GM12878 (cell line): Measurements from ENCODE around the gene C8B.

Source experiments
- BCL11A ChIP-seq: IDR thresholded peaks from 2 replicates; pipeline ENCODE4 v1.6.1; 2011; ENCODE audit warnings: low read depth, low read length
- CHD2 ChIP-seq: IDR thresholded peaks from 2 replicates; pipeline ENCODE4 v1.6.1; 2011; ENCODE audit warnings: low read depth, low read length, improper control_type of control experiment, borderline replicate concordance
- EGR1 ChIP-seq, 2 experiments: IDR thresholded peaks; 1 replicate in 1 of 2; 2 replicates in 1 of 2; pipeline ENCODE4 v1.6.1; 2011 to 2012; ENCODE audit warnings: low read depth in 2 of 2, low read length in 2 of 2, borderline replicate concordance in 1 of 2, mild to moderate bottlenecking in 1 of 2, moderate library complexity in 1 of 2
- EP300 ChIP-seq, 2 experiments: fragments of 150-350 bp in 1 of 2; IDR thresholded peaks; 2 replicates each; pipeline ENCODE4 v1.6.1; 2011 to 2012; ENCODE audit warnings: low read depth in 2 of 2, low read length in 2 of 2, borderline replicate concordance in 1 of 2, improper control_type of control experiment in 1 of 2, inconsistent platforms in 1 of 2; ENCODE audit not compliant: control insufficient read depth in 1 of 2
- NFYA ChIP-seq: IDR thresholded peaks from 2 replicates; pipeline ENCODE4 v1.6.1; 2011; ENCODE audit warnings: low read depth, mild to moderate bottlenecking, low read length, improper control_type of control experiment, borderline replicate concordance
- NFYB ChIP-seq: IDR thresholded peaks from 2 replicates; pipeline ENCODE4 v1.6.1; 2011; ENCODE audit warnings: low read depth, mild to moderate bottlenecking, low read length, improper control_type of control experiment, moderate library complexity; ENCODE audit not compliant: insufficient read depth
- RB1 ChIP-seq: fragments of 450-650 bp; formaldehyde crosslinking; IDR thresholded peaks from 2 replicates; pipeline ENCODE4 v1.6.1; 2017; ENCODE audit warnings: mild to moderate bottlenecking, borderline replicate concordance
- SRF ChIP-seq, 2 experiments: IDR thresholded peaks; 2 replicates each; pipeline ENCODE4 v1.6.1; 2011; ENCODE audit warnings: low read depth in 2 of 2, low read length in 2 of 2, mild to moderate bottlenecking in 1 of 2, moderate library complexity in 1 of 2
- ZNF217 ChIP-seq: fragments of 450-650 bp; IDR thresholded peaks from 2 replicates; pipeline ENCODE4 v1.6.1; 2017; ENCODE audit warnings: antibody characterized with exemption, mild to moderate bottlenecking
- ZNF24 ChIP-seq: fragments of 450-650 bp; IDR thresholded peaks from 2 replicates; pipeline ENCODE4 v1.6.1; 2017; ENCODE audit warnings: antibody characterized with exemption, mild to moderate bottlenecking
- TF ChIP-seq, protein P1 (sequence below), 3 experiments: IDR thresholded peaks in 2 of 3; conservative IDR thresholded peaks in 1 of 3; 2 replicates each; pipeline ENCODE4 v1.5.1; 2011; ENCODE audit warnings: low read depth in 3 of 3, low read length in 3 of 3, mild to moderate bottlenecking in 3 of 3, control low read depth in 2 of 3, moderate library complexity in 2 of 3, inconsistent platforms in 1 of 3, mixed read lengths in 1 of 3; ENCODE audit not compliant: control insufficient read depth in 2 of 3, insufficient read depth in 1 of 3; ENCODE audit errors: extremely low read depth in 1 of 3
- TF ChIP-seq, protein P2 (sequence below): fragments of 450-650 bp; formaldehyde crosslinking; IDR thresholded peaks from 2 replicates; pipeline ENCODE4 v1.5.0; 2022; ENCODE audit warnings: mild to moderate bottlenecking, missing genetic modification characterization

DNA sequence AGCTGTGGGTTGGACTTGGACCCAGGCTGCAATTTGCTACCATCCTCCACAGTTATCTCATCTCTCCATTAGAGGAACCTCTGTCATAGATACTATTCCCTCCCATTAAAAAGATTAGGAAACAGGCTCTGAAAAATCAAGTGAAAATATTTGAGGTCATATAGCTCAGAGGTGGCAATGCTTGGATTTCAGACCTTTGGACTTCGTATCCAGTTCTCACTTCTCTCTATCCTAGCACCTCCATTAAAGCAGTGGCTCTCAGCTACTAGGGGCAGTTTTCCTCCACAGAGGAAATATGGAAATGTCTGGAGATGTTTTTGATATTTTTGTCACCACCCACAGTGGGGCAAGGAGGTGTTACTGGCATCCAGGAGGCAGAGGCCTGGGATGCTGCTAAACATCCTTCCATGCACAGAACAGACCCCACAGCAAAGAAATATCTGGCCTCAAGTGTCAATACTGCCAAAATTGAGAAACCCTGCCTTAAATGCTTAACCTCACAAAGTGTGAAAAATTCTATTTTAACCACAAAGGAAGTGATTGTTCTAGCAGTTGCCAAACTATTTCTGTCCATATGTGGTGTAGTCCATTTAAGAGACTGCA, 57.1 kb downstream of the C8B start:
- TF ChIP-seq, protein P1, sequence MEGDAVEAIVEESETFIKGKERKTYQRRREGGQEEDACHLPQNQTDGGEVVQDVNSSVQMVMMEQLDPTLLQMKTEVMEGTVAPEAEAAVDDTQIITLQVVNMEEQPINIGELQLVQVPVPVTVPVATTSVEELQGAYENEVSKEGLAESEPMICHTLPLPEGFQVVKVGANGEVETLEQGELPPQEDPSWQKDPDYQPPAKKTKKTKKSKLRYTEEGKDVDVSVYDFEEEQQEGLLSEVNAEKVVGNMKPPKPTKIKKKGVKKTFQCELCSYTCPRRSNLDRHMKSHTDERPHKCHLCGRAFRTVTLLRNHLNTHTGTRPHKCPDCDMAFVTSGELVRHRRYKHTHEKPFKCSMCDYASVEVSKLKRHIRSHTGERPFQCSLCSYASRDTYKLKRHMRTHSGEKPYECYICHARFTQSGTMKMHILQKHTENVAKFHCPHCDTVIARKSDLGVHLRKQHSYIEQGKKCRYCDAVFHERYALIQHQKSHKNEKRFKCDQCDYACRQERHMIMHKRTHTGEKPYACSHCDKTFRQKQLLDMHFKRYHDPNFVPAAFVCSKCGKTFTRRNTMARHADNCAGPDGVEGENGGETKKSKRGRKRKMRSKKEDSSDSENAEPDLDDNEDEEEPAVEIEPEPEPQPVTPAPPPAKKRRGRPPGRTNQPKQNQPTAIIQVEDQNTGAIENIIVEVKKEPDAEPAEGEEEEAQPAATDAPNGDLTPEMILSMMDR (IDR thresholded peaks at IDR 0.05 in 2 of 3, conservative IDR thresholded peaks at IDR 0.05 in 1 of 3; ENCODE audit: control insufficient read depth in 2 of 3, extremely low read depth in 1 of 3, insufficient read depth in 1 of 3, low read depth in 3 of 3, low read length in 3 of 3) = no peak
- no peak for TF ChIP-seq NFYA
- TF ChIP-seq, protein P2, sequence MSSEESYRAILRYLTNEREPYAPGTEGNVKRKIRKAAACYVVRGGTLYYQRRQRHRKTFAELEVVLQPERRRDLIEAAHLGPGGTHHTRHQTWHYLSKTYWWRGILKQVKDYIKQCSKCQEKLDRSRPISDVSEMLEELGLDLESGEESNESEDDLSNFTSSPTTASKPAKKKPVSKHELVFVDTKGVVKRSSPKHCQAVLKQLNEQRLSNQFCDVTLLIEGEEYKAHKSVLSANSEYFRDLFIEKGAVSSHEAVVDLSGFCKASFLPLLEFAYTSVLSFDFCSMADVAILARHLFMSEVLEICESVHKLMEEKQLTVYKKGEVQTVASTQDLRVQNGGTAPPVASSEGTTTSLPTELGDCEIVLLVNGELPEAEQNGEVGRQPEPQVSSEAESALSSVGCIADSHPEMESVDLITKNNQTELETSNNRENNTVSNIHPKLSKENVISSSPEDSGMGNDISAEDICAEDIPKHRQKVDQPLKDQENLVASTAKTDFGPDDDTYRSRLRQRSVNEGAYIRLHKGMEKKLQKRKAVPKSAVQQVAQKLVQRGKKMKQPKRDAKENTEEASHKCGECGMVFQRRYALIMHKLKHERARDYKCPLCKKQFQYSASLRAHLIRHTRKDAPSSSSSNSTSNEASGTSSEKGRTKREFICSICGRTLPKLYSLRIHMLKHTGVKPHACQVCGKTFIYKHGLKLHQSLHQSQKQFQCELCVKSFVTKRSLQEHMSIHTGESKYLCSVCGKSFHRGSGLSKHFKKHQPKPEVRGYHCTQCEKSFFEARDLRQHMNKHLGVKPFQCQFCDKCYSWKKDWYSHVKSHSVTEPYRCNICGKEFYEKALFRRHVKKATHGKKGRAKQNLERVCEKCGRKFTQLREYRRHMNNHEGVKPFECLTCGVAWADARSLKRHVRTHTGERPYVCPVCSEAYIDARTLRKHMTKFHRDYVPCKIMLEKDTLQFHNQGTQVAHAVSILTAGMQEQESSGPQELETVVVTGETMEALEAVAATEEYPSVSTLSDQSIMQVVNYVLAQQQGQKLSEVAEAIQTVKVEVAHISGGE = no peak
- no peak for TF ChIP-seq ZNF24
- no peak for TF ChIP-seq BCL11A
- no peak for TF ChIP-seq EGR1 (IDR thresholded peaks at IDR 0.05; ENCODE audit: borderline replicate concordance in 1 of 2, low read depth in 2 of 2, low read length in 2 of 2)
- TF ChIP-seq SRF (IDR thresholded peaks at IDR 0.05; ENCODE audit: low read depth in 2 of 2, low read length in 2 of 2) = no peak
- no peak for TF ChIP-seq ZNF217
- no peak for TF ChIP-seq RB1
- TF ChIP-seq EP300 (IDR thresholded peaks at IDR 0.05; ENCODE audit: borderline replicate concordance in 1 of 2, control insufficient read depth in 1 of 2, low read depth in 2 of 2, low read length in 2 of 2) = no peak
- no peak for TF ChIP-seq CHD2
- TF ChIP-seq NFYB = no peak
